ENCODE measurements around the gene SLC6A17. TPM values are rescaled to one million over a fixed set of nuclear protein-coding genes. Genes with fewer than 3 reads are reported as not detected.

SLC6A17 gene
- total RNA-seq, 1 experiment from 2014 or later = 0.24 TPM

- CTCF ChIA-PET = interaction anchor here (1.4 to 2.4 kb wide), 8 partner anchors 8 to 293 kb away, joined by 3 to 8 read pairs (median 5); partner anchors contain the start of gene RBM15
- ATAC-seq (no peak), DNase-seq (ENCODE audit: low spot score) (no peak)
- Mint-ChIP-seq H3K27ac (no peak overlapping the region), H3K27me3 (ENCODE audit: low read depth) (no peaks in the 10 kb centered on the region), H3K36me3 (no peaks in the 10 kb centered on the region), H3K4me1 (peaks cover 11% of the 10 kb centered on the region), H3K4me3 (no peak overlapping the region), H3K9me3 (no peaks in the 10 kb centered on the region)
- POLR2A ChIA-PET = no interaction called here
- TF ChIP-seq ZNF317 (CRISPR knock-in tag; IDR thresholded peaks at IDR 0.05; ENCODE audit: borderline replicate concordance, low read depth) (no peak), FOXJ3 (CRISPR knock-in tag; IDR thresholded peaks at IDR 0.05; ENCODE audit: borderline replicate concordance) (no peak), CDX4 (CRISPR knock-in tag; IDR thresholded peaks at IDR 0.05; ENCODE audit: borderline replicate concordance) (no peak), PRDM15 (CRISPR knock-in tag; IDR thresholded peaks at IDR 0.05) (no peak), FOXP1 (CRISPR knock-in tag; IDR thresholded peaks at IDR 0.05; ENCODE audit: borderline replicate concordance) (no peak), E2F5 (CRISPR knock-in tag; IDR thresholded peaks at IDR 0.05) (no peak), ZNF281 (CRISPR knock-in tag; IDR thresholded peaks at IDR 0.05) (no peak)
These were observed 16.6 kb downstream of the SLC6A17 start for GRCh38 chr1:110166861-110167260.

- H3K4me1 Mint-ChIP-seq = peaks cover 10% of the 10 kb centered on the region
- ChIA-PET POLR2A (no interaction called here), CTCF (interaction anchor here (0.6 to 6.6 kb wide), 3 partner anchors 26 to 111 kb away, joined by 3 to 36 read pairs (median 5); no protein-coding TSS in a partner anchor)
- H3K27ac Mint-ChIP-seq = no peak overlapping the region
- DNase-seq (ENCODE audit: low spot score) (no peak), ATAC-seq (no peak)
- no peaks in the 10 kb centered on the region for H3K9me3 Mint-ChIP-seq
- no peaks in the 10 kb centered on the region for H3K36me3 Mint-ChIP-seq
- H3K27me3 Mint-ChIP-seq (ENCODE audit: low read depth) = no peaks in the 10 kb centered on the region; the same call in 1 of the 2 replicates
- H3K4me3 Mint-ChIP-seq = no peak overlapping the region
- TF ChIP-seq E2F5 (CRISPR knock-in tag; IDR thresholded peaks at IDR 0.05) (no peak), NR3C1 (CRISPR knock-in tag; conservative IDR thresholded peaks at IDR 0.05; ENCODE audit: low read depth) (no peak), IRF1 (CRISPR knock-in tag; IDR thresholded peaks at IDR 0.05) (no peak), FOXP4 (CRISPR knock-in tag; IDR thresholded peaks at IDR 0.05) (no peak), KAT7 (CRISPR knock-in tag; IDR thresholded peaks at IDR 0.05; ENCODE audit: borderline replicate concordance) (no peak), ERG (CRISPR knock-in tag; IDR thresholded peaks at IDR 0.05) (no peak), ZNF317 (CRISPR knock-in tag; IDR thresholded peaks at IDR 0.05; ENCODE audit: borderline replicate concordance, low read depth) (no peak), CTCF (IDR thresholded peaks at IDR 0.05) (no peak), ZNF671 (CRISPR knock-in tag; IDR thresholded peaks at IDR 0.05) (no peak), ZNF263 (CRISPR knock-in tag; IDR thresholded peaks at IDR 0.05; ENCODE audit: low read depth) (no peak), JUN (CRISPR knock-in tag; IDR thresholded peaks at IDR 0.05) (no peak)
These were observed 20.8 kb downstream of the SLC6A17 start for GRCh38 chr1:110170766-110171733.
